Kidney glomerular epithelial cell (primary cell): ENCODE data around the gene PTGDR.

Source experiments
- DNase-seq: peaks from one replicate; lab custom pipeline; 2025; lab: John Stamatoyannopoulos, UW

Gene PTGDR, protein sequence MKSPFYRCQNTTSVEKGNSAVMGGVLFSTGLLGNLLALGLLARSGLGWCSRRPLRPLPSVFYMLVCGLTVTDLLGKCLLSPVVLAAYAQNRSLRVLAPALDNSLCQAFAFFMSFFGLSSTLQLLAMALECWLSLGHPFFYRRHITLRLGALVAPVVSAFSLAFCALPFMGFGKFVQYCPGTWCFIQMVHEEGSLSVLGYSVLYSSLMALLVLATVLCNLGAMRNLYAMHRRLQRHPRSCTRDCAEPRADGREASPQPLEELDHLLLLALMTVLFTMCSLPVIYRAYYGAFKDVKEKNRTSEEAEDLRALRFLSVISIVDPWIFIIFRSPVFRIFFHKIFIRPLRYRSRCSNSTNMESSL

DNA sequence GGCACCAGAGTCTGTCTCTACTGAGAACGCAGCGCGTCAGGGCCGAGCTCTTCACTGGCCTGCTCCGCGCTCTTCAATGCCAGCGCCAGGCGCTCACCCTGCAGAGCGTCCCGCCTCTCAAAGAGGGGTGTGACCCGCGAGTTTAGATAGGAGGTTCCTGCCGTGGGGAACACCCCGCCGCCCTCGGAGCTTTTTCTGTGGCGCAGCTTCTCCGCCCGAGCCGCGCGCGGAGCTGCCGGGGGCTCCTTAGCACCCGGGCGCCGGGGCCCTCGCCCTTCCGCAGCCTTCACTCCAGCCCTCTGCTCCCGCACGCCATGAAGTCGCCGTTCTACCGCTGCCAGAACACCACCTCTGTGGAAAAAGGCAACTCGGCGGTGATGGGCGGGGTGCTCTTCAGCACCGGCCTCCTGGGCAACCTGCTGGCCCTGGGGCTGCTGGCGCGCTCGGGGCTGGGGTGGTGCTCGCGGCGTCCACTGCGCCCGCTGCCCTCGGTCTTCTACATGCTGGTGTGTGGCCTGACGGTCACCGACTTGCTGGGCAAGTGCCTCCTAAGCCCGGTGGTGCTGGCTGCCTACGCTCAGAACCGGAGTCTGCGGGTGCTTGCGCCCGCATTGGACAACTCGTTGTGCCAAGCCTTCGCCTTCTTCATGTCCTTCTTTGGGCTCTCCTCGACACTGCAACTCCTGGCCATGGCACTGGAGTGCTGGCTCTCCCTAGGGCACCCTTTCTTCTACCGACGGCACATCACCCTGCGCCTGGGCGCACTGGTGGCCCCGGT is at the start of gene PTGDR:
Gene PTGDR (plus strand): TSS at position 198 of the 778 bp plus-strand sequence. CDS start 117 bp downstream, at position 315.
- DNase-seq: no peak

DNA sequence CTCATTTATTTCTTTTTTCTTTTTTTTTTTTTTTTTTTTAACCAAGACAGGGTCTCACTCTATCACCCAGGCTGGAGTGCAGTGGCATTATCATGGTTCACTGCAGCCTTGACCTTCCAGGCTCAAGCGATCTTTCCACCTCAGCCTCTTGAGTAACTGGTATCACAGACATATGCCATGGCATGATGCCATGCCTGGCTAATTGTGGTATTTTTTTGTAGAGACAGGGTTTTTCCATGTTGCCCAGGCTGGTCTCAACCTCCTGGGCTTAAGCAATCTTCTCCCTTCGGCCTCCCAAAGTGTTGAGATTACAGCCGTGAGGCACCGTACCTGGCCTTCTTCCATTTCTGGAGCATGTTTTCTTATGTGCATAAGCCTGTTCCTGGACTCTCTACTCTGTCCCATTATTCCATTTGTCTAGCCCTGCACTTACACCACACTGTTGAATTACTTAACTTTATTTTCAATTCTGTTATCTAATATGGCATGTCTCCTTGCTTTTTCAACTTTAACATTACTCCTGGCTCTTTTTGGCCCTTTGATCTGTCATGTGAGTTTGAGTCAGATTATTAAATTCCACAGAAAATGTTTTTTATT is 47.9 kb upstream of the PTGDR start:
- no peak for DNase-seq

DNA sequence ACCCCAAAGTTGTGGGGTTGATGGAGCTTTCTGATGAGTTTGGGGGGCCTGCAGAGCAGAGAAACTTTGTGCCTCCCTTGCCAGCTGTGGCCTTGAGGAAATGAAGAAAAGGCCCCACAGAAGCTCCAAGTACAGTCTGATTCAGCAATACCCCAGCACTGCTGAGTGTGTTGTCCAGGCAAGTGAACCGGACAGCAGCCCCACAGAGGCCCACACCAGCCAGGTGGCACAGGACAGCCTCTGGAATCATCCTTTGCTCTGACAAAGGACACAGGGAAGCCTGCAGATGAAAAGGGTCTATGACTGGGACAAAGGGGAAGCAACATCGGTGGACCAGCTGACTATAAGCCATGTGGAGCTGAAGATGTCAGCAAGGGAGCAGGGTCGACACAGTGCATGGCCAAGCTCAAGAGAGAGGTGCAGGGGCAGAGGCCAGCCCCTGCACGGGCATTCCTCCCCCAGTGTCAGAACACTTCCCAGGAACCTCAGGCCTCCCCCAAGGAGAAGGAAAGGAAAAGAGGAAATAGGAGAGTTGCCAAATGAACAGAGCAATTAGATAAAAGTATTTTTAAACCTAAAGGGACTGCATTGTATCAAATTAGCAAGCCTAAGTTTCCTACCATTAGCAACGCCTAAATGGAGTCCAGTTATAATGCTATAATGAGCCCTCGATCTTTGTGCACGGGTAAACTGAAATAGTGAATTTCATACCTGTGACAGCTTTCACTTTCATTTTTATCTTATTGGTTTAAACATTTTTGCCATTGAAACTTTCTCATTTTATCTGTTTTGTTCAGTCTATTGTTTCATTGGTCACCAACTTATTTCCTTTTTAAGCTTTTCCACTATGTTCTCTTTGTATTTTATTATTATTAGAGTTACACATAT is 46.3 kb upstream of the PTGDR start:
- no peak for DNase-seq

- no peak for DNase-seq
These were observed 44.6 kb upstream of the PTGDR start for GRCh38 chr14:52222901-52223300.

DNA sequence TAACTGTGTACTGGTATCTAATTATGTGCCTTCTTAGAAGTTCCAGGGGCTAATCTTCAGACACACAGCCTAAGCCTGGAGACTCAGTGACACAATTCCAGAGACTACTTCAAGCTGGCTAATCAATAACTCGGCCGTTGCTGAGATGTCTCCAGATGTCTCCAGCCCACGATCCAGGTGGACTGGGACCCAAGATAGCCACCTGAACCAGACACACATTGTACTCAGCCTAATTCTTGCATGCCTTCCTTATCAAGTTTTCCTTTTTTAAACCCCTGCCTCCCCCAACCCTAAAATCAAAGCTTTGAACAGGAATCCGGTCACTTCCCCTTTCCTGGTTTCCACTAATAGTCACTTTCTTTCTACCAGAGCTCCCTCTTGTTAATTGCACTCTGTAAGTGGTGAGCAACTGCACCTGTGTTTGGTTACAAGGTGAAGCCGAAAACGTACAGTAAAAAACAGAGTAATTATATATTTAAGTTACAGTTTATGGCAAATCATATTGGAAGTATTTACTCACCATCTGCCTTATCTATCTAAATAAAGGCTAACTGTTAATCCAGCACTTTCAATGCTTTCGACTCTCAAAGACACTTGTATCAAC is 39.8 kb upstream of the PTGDR start:
- DNase-seq: no peak

DNA sequence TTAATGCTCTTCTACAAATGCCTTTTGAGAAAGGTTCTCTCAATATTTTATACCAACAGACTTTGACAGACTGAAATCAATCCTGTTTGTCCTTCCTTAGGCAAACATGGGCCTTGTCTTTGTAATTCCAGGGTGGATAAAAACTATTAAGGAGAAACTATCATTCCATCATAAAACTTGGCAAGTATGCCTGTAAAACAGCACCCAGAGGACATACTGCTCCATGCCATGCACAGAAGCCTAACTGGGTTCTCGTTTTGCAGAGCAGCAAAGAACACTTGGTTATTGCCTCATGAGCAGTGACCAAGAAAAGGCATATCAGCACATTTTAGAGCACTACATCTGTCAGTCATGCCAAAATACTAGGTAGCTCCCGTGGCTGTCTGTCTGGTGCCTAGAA is 33.8 kb upstream of the PTGDR start:
- DNase-seq: no peak

GRCh38 chr14:52235434-52235833 is 32.1 kb upstream of the PTGDR start:
- no peak for DNase-seq

DNA sequence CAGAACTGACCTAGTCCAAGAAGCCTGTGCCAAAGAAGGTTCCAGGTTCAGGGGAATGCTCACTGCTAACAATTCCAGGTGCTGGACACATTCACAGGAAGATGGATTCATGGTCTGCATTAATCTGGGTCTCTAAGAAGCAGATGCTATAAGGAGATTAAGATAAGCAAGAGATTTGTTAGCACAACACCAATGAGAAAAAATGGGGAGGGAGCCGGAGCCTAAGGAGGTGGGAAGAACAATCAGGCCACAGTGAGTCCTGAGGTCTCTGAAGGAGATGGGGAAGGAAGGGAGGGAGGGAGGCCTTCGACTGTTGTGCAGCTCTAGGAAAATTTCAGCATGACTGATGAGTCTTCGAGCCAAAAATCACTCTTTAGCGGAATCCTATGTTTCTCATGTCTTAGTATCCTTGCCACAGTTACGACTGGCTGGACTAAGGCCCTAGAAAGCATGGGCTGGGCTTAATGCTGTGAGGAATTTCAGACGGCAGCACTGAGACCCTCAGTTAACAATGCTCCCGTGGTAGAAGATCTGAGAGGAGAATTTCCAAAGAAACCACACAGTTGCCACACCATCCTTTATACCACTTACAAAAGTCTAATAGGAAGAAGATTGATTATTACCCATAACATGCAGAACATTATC is 31.5 kb upstream of the PTGDR start:
- DNase-seq: no peak

- DNase-seq: no peak
These were observed 28.8 kb upstream of the PTGDR start for GRCh38 chr14:52238682-52239081.

GRCh38 chr14:52240623-52241022 is 26.9 kb upstream of the PTGDR start:
- DNase-seq: no peak

- no peak for DNase-seq
These were observed 26.3 kb upstream of the PTGDR start for GRCh38 chr14:52241087-52241793.

- DNase-seq: no peak
These were observed 23.2 kb upstream of the PTGDR start for GRCh38 chr14:52244328-52244727.

DNA sequence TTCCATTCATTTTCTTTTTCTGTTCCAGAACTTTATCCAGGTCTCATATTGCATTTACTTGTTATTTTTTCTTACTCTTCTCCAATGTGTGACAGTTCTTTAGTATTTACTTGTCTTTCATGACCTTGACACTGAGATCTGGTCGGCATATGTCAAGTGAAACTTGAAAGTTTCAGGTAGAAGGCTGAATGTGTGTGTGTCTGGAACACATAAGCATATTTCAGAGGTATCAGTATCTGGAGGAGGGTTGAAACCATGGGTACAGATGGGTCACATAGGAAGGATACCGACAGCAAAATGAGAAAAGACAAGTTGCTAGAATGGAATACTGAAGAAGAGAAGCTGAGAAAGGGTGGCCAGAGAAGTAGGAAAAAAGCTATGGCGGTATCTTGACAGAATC is 22.5 kb upstream of the PTGDR start:
- no peak for DNase-seq

GRCh38 chr14:52248057-52248456 is 19.4 kb upstream of the PTGDR start:
- no peak for DNase-seq

DNA sequence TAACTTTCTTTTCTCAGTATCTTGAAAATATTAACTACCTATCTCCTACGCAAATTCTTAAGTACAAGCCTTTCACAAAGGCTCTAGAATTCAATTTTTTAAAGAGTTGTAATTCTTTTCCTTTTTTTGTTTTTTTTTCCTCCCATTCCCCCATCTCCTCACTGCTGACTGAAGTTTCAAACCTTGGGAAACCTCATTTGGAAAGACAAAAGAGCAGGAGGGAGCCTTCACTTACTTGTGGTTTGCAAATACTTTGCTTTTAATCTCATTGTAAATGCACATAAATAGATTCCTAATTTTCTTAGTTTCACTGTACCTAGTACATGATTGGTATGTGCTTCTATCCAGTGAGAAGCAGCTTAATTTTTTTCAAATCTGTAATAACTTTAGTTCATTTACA is 15.8 kb upstream of the PTGDR start:
- DNase-seq: no peak

GRCh38 chr14:52253503-52253902 is 14.0 kb upstream of the PTGDR start:
- no peak for DNase-seq

DNA sequence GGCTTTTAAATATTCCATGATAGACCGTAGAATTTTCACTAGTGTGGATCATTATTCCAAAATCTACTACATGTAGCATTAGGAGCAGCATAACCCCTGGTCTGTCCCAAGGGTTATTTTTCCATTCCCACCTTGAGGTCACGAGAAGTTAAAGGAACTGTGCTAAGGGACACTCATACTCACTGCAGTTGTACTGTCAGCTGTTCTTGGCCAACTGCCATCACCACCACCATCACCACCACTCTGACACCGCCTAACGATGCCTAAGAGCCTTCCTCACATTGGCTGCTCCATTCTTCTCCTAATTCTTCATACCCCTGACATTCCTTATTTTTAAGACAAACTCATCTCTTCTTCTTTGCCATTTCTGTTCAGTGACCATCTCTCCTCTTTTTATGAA is 13.4 kb upstream of the PTGDR start:
- DNase-seq: no peak

DNA sequence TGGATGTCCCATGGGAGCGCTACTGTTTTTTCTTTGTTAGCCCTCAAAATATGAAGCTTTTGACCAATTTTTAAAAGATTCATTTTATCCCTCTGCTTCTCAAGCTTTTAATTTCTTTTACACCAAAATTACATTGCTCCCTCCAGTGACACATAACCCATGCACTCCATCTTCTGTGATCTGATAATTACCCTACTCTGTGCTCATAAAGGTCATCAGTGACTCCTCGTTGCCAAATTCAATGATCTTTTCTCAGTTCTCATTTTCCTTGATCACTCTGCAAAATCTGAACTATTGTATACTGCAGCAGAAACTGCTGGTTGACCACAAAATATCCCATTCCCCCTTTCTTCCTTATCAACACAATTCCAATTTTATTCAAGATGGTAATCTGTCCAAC is 8.7 kb upstream of the PTGDR start:
- DNase-seq: no peak

- DNase-seq: no peak
These were observed 8.1 kb upstream of the PTGDR start for GRCh38 chr14:52259434-52259833.

GRCh38 chr14:52262600-52262999 is 4.9 kb upstream of the PTGDR start:
- no peak for DNase-seq
